ENCODE measurements around the gene C5orf46.
"Not testable (repeated sequence)": the region's sequence is repeated elsewhere in the genome, so short reads cannot be mapped to it uniquely, and the experiment has no call there.

C5orf46 gene

GRCh38 chr5:147876141-147876540, 30.2 kb downstream of the C5orf46 start:
- no peak for DNase-seq (ENCODE audit: low read depth, low spot score)
- CTCF ChIA-PET, result no interaction called here
- H3K4me3 ChIP-seq (ENCODE audit: low read depth, low read length), result no peak overlapping the region
- no peak for TF ChIP-seq CTCF (IDR thresholded peaks at IDR 0.05; ENCODE audit: insufficient read depth, low read length, missing control alignments)
- POLR2A ChIA-PET, result no interaction called here

- ChIA-PET POLR2A (no interaction called here), CTCF (no interaction called here)
- no peak for TF ChIP-seq CTCF (IDR thresholded peaks at IDR 0.05; ENCODE audit: insufficient read depth, low read length, missing control alignments)
- no peak overlapping the region for H3K4me3 ChIP-seq (ENCODE audit: low read depth, low read length)
- no peak for DNase-seq (ENCODE audit: low read depth, low spot score)
Measured at GRCh38 chr5:147874910-147875367, 31.4 kb downstream of the C5orf46 start.

GRCh38 chr5:147874118-147874875, 32.0 kb downstream of the C5orf46 start:
- H3K4me3 ChIP-seq (ENCODE audit: low read depth, low read length); DNase-seq (ENCODE audit: low read depth, low spot score); CTCF ChIA-PET; POLR2A ChIA-PET: not testable (repeated sequence)

GRCh38 chr5:147872744-147873435, 33.4 kb downstream of the C5orf46 start:
- DNase-seq (ENCODE audit: low read depth, low spot score); CTCF ChIA-PET; POLR2A ChIA-PET; H3K4me3 ChIP-seq (ENCODE audit: low read depth, low read length): not testable (repeated sequence)

- DNase-seq (ENCODE audit: low read depth, low spot score); H3K4me3 ChIP-seq (ENCODE audit: low read depth, low read length); POLR2A ChIA-PET; CTCF ChIA-PET: not testable (repeated sequence)
Measured at GRCh38 chr5:147871980-147872549, 34.3 kb downstream of the C5orf46 start.

DNA sequence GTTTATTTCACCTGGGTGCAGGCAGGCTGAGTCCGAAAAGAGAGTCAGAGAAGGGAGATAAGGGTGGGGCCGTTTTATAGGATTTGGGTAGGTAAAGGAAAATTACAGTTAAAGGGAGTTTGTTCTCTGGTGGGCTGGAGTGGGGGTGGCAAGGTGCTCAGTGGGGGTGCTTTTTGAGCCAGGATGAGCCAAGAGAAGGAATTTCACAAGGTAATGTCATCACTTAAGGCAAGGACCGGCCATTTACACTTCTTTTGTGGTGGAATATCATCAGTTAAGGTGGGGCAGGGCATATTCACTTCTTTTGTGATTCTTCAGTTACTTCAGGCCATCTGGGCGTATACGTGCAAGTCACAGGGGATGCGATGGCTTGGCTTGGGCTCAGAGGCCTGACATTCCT, 36.4 kb downstream of the C5orf46 start:
- POLR2A ChIA-PET; CTCF ChIA-PET; H3K4me3 ChIP-seq (ENCODE audit: low read depth, low read length); DNase-seq (ENCODE audit: low read depth, low spot score): not testable (repeated sequence)

- no peak for DNase-seq (ENCODE audit: low read depth, low spot score)
- POLR2A ChIA-PET, result no interaction called here
- TF ChIP-seq CTCF (IDR thresholded peaks at IDR 0.05; ENCODE audit: insufficient read depth, low read length, missing control alignments), result no peak
- no peak overlapping the region for H3K4me3 ChIP-seq (ENCODE audit: low read depth, low read length)
- CTCF ChIA-PET, result interaction anchor here (1.2 kb wide), 1 partner anchor 11 kb away, joined by 6 read pairs; no protein-coding TSS in a partner anchor
Measured at GRCh38 chr5:147869112-147869511, 37.2 kb downstream of the C5orf46 start.

DNA sequence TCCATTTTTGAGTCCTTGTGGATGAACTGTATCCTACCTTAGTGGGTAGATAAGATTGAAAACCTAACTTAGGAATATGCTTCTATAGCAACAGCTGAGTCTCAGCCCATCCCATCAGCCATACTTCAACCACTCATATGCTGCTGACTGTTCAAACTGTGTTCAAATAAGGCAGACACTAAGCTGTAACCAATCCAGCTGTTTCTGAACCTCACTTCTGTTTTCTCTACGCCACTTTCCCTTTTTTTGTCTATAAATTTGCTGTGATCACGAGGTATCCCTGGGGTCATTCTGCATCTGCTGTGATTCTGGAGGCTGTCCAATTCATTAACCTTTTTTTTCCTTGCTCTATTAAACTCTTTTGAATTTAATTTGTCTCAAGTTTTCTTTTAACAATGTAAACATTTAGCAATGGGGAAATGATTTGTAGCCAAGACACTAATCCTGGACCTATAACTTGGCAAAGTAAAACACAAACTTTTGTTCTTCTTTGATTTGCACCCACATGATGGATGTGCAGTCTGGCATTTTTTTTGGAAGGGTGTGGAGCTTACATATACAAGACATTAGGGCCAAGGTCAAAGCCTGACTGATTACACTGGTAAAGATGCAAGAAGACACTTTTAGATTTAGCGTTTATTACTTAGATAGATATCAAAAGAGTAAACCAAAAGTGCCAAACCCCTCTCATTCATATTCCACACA, 42.7 kb downstream of the C5orf46 start:
- TF ChIP-seq CTCF (IDR thresholded peaks at IDR 0.05; ENCODE audit: insufficient read depth, low read length, missing control alignments), result no peak
- ChIA-PET POLR2A (no interaction called here), CTCF (no interaction called here)
- DNase-seq (ENCODE audit: low read depth, low spot score), result no peak
- H3K4me3 ChIP-seq (ENCODE audit: low read depth, low read length), result no peak overlapping the region

Data from AG04449 (cell line).